Hematopoietic multipotent progenitor cell (in vitro differentiated cells): ENCODE results near the gene POU2F2. TPM values are rescaled to one million over a fixed set of nuclear protein-coding genes. Genes with fewer than 3 reads are reported as not detected.

Experiments used
- DNase-seq, 3 donors: peaks; one replicate each; pipeline ENCODE4 v3.0.0-alpha.2; 2011 to 2015; ENCODE audit warnings: low read depth in 2 of 3, low spot score in 2 of 3
- total RNA-seq: library from RNA; depleted of rRNA; stranded (reverse); fragments of >200 nt; gene quantifications from one replicate; pipeline ENCODE4 v1.2.3, GENCODE V29; 2012

POU2F2 gene
- total RNA-seq, result 5.7 TPM

DNA sequence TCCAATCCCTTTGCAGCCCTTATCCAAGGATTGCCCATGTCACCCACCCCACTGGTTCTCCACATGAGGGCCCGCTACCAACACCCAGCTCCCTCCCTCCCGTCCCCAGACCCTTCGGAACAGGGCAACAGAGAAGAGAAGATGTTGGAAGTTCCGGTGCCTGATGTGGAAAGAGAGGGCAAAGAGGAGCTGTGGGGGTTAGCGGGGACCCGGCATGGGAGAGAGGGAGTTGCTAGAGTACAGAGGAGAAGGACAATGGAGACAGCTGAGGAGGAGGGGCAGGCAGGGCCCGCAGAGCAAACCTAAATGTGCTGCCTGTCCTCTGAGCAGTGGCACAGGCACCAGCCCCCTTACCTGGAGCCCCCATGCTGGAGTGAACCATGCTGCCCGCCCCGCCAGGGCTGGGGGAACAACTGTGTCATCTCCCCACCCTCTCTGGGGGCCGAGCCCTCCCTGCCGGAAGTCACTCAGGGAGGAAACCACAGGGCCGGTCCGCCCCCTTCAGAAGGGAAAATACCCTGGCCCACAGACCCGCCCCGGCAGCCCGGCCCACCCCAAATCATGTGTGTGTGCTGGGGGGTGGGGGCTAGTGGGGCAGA is at the start of gene POU2F2:
Gene POU2F2 (minus strand): TSS at position 417 of the 599 bp plus-strand sequence. CDS start 35 bp downstream, at position 382.
- peak; percentile 57 to 90 (median 85) for DNase-seq

DNA sequence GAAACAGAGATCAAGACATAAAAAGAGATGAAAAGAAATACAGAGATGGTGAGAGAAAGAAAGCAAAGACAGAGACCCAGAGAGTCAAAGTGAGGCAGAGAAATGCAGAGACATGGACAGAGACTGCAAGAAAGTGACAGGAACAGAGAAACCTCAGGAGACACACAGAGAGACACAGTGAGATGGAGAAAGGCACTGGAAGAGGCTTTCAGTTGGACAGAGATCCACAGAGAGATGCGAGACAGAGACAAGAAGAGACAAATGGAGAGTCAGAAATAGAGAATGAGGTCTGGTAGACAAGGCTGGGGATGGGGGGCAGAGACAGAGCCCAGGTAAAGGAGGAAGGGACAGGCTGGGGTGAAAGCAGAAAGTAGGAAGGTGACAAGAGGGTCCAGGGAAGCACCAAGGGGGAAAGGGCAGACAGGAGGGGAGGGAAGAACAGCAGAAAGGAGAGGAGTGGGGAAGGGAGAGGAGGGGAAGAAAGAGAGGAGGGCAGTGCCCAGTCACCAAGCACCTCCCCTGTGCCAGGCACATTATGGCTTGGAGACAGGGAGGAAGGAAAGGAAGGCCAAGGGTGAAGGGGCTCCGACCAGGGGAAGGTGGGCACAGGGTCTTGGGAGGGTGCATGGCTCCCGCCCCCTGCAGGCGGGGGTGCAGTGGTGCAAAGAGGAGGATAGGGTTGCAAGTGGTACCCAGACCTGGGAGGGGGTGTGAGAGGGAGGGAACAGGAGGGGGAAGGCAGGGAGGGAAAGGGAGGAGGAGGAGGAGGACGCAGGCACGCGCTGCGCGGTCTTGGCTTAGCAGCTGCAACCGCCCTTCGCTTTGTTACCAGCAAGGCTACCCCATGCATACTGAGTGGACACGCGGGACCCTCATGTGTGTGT is 46.8 kb upstream of the POU2F2 start:
- peak in 2 of 3 donors; percentile 53 to 64 for DNase-seq

GRCh38 chr19:42177686-42178019 is 45.4 kb upstream of the POU2F2 start:
- DNase-seq, result no peak

- peak in 2 of 3 donors; percentile 81 to 85 for DNase-seq
These were observed 44.9 kb upstream of the POU2F2 start for GRCh38 chr19:42176990-42177685.

GRCh38 chr19:42176649-42176989 is 44.4 kb upstream of the POU2F2 start:
- no peak for DNase-seq

GRCh38 chr19:42175952-42176648 is 43.9 kb upstream of the POU2F2 start:
- DNase-seq, result no peak

DNA sequence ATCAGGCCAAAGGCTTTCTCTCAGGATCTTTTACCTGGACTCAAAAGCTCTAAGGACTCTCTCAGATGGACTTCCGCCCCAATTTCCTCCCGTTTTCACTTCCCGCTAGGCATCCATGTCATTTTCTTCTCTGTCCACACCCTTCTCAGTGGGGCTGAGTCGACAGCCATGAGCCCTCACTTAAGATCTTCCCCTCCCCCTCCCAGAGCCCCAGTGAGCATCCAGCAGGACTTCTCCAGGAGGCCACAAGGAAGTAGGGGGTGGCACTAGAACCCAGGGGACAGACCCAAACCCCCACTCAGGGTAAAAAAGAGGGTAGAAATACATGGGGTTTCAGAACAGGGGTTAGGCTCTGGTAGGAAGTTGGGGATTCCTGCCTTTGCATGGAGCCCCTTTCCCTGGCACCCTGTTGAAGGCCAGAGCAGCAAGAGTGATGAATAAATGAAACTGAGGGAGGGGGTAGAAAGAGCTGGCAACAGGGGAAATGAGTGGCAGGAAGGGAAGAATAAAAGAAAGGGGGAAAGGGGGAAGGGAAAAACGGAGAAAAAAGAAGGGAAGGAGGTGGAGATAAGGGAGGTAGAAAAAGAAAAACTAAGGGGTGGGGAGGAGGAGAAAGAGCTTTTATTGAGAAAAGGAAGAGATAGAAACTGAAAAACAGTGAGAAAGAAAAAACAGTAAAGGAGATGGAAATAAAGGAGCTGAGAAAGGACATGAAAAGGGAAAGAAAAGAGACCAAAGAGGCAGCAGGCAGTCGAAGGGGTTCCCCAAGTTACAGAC is 42.9 kb upstream of the POU2F2 start:
- DNase-seq, result no peak

DNA sequence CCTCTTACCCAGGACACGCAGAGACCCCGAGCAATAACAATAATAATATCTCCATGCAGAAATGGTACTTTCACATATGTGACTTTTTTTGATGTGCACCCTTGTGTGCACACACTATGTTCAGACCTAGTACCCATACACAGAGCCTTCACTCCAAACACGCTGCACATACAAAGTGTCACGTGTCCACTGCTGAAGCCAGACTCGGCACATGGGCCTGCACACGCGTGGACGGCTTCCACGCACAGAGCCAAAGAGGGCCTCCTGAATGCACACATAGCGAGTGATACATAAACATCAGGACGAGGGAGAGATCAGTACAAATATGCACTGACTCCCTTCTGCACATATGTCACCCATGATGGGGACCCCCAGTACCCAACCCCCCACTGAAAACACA is 41.9 kb upstream of the POU2F2 start:
- DNase-seq, result no peak

DNA sequence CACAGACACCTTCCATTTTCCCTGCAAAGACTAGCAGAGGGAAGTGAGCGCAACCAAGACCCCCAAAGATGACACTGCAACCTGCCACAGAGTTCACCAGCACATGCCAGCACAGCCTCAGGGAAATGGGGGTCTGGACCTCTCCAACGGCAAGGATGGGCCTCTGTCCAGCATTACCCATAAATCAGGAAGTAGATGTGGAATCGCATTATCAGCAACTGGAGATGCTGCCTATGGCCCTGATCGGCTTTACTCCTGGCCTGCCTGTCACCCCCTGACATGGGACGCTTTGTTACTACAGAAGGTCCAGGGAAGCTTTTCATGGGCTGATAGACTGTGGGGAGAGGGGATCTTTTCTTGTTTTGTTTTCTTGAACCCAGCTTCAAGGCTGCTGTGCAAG is 41.4 kb upstream of the POU2F2 start:
- DNase-seq, result no peak

DNA sequence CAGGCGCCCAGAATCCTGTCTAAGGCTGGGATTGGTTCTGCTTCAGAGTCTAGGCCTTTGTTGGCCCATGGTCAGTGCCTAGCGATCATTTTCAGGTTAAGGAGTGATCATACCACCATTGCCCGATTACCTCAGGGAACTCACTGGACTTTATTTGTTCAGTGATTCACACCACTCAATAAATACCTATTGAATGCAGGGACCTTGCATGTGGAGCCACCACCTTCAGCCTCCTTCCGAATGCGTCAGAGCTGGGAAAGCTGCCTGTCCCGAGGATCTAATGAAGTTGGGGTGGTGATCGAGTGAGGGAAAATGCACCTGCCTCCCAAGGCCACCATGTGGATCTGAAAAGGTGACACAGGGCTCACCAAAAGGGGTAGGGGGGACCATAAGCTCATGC is 40.0 kb upstream of the POU2F2 start:
- no peak for DNase-seq

DNA sequence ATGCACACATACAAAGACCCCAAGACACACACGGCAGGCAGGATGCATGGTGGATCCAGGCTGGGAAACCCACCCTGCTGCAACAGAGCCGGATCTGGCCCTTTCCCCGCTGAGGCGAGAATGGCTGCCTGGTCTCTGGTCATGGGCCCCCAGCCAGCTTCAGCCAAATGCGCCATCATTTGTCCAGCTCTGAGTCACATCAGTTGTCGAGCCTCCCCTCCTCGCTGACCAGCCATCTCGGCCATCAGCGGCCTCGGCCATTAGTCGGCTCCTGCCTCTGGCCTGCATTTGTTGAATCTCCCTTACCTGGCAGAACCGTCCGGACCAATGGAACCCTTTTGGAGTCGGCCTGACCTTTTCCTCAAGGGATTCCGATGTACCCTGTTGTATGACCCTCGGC is 38.5 kb upstream of the POU2F2 start:
- no peak for DNase-seq

DNA sequence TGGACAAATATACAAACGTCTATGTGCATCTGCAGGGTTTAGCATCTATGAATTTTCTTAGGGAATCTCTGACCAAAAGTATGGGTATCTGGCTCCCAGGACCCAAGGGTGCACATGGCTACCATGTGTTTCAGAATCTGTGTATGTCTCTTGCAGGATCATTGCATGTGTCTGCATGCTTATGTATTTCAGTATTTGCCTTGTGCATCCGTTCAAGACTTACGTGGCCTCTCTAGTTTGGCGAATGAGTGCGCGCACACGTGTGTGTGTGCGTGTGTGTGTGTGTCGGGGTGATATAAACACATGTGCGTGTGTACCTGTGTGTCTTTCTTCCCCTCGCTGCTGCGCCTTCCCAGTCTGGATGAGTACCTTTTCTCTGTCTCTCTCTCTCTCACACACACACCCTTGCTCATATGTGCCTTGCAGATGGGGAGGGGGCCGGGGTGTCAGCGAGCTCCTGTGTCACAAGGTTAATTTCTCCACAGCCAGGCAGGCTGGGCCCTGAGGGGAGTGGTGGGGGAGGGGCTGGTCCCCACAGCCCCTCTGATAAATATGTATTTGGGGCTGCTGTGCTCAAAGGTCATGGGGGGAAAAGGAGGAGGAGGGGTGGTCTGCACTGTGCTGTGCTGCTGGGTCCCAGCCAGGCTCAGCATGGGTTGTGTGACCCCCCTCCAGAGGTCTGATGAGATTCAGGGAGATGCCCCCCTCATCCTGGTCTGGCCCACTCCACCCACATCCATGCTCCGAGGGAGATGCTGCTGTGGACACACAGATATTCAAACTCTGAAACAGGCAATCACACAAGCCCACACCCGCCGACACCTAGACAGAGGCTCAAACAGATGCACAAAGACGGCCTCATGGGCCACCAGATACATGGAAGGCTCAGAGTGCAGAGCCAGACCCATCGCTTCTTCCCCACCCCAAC is 37.5 kb upstream of the POU2F2 start:
- no peak for DNase-seq

DNA sequence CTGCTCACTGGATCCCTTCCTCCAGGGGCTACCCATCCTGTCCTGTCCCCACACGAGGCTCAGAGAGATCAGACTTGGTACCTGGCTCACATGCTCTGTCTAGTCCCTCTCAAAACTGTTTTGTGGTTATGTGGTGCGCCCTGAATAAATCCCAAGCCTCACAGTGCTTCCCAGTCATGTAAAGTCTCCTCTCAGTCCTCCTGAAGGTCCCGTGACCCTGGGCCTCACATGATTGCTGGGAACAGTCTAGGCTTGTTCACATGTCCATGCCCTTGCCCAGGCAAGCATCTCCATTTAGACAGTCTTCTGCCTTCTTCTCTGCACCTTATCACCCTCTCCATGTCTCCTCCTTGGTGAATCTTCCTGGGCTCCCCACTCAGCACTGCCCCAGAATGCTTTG is 36.0 kb upstream of the POU2F2 start:
- DNase-seq, result no peak

GRCh38 chr19:42166316-42166715 is 34.1 kb upstream of the POU2F2 start:
- DNase-seq, result no peak

DNA sequence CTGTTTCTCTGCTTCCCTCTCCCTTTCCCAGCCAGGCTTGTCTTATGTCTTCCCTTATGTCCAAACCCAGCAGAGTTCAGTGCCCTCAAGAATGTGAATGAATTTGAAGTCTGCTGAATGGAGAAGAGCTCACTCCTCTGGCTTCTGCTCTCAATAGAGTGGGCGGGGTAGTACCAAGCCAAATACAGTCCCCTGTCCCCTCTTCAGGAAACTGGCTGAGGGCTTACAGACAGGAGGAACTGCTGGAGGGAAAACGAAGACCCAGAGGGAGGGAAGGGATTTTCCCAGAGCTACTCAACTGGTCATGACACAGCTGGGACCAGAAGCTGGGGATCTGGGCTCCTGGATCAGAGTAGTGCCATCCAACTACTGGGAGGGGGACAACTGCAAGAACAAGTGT is 32.9 kb upstream of the POU2F2 start:
- no peak for DNase-seq

DNA sequence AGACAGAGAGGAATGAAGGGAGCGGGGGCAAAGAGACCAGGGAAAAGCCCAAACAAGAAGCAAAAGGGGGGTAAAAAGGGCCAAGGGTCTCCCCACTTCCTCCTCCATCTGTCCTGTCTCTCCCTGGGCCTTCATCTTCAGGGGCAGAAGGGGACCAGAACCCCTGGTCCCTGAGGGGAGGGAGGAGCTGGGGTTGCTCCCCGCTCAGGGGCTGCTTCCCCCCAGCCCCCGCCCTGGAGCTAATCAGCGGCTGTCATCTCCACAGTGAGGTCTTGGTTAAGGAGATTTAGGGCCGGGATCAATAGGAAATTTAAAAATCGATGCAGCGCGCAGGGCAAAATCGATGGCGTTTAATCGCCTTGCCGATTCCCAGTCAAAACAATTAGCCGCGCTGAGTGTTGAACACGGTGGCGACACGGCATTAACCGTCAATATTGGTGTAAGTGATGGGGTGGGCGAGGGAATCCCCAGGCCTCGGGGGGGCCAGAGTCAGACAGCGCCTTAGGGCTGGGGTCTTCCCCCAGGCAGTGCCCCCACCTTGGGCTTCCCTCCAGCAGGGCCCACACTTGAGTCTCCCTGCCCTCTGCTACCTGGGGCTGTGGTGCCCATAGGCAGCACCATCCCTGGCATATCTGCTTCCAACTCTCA is 29.5 kb upstream of the POU2F2 start:
- DNase-seq, result no peak

DNA sequence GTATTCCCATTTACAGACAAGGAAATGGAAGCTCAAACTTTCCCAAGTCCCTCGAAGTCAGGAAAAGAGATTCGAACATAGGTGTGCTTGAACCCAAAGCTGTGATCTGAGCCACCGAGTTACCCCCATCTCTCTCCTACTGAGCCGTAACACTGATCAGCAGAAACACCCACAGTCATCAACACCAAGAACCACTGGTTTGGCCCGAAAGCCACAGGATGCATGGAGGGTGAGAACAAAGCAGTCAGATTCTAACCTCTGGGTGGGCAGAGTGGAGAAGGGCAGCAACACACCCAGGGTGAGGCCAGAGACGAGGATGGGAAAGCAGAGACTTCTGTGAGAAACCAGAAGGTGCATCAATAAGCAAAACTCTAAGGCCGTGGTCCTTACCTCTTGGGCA is 27.7 kb upstream of the POU2F2 start:
- DNase-seq, result no peak

DNA sequence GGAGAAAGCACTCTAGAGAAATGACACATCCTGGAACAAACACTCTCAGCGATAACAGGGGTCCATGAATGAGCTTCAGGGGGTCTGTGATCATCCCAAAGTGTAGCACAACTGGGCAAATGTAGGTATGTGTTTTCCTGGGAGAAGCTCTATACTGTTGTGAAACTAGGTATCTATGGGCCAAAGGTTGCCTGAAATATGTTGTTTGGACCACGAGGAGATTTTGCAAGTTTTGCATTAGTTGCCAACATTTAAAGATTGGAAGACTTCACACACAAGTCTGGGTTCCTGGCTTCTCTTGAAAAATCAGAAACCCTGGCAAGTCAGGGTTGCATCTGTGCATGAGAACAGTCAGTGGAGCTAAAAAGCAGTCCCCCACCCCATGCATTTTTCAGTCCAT is 26.7 kb upstream of the POU2F2 start:
- DNase-seq, result no peak

DNA sequence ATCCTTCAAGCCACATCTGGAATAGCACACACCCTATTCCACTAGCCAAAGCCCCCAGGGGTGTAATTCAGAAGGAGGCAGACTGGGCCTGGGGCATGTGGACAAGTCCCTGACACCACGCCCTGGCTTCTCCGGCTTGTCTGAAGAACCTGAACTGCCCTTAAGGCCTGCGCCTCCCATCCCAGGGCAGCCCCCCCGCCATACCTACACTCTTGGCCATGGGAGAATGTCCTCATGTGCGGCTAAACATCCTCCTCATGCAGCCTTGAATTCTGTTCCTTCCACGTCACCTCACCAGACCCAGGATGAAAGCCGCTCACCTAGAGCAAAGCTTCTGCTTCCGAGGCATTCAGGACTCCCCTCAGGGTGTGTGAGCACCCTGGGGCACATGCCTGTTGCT is 24.3 kb upstream of the POU2F2 start:
- DNase-seq, result no peak
